PC-3 (cell line): Measurements from ENCODE around the gene FHAD1.

ENCODE experiments used
- EZH2 ChIP-seq: fragments of 300-600 bp; sonication (generic); IDR thresholded peaks from one replicate; pipeline ENCODE4 v1.6.1; 2017; ENCODE audit warnings: antibody characterized with exemption, mild to moderate bottlenecking, low read length; ENCODE audit not compliant: unreplicated experiment
- EZH2phosphoT487 ChIP-seq: fragments of 300-600 bp; sonication (generic); IDR thresholded peaks from 2 replicates; pipeline ENCODE4 v1.6.1; 2018; ENCODE audit warnings: mild to moderate bottlenecking, antibody characterized with exemption, low read length, borderline replicate concordance
- TF ChIP-seq, protein P1 (sequence below): fragments of 300-600 bp; sonication (generic); conservative IDR thresholded peaks from 2 replicates; pipeline ENCODE4 v1.5.1; 2017; ENCODE audit warnings: antibody characterized with exemption, low read depth, mild to moderate bottlenecking, low read length

DNA sequence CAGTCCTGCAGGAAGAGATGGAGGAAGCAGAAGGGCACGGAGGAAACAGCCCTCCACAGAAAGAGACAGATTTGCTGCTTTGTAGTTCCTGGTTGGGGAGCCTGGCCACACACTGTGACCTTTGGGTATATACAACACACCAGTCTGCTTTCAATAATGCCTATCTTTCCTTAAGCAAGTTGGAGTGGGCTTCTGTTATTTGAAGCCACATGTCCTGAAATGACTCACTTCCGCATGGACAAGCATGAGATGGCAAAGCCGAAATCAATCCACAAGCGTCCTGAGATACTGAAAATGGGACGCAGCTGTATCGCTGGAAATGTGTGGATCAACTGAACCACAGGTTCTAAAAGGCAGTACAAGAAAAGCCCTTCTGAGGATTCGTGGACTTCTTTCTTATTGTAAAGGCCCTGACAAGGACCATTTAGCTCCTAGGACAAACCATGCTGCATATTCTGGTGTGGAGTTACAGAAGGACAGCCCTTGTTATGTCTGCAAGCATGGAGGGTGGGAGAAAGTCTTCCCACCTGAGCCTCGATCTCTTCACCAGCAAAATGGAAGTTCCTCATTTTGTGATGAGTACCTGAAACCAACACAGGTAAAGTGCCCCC lies 22.7 kb upstream of the FHAD1 start:
- TF ChIP-seq, protein P1, sequence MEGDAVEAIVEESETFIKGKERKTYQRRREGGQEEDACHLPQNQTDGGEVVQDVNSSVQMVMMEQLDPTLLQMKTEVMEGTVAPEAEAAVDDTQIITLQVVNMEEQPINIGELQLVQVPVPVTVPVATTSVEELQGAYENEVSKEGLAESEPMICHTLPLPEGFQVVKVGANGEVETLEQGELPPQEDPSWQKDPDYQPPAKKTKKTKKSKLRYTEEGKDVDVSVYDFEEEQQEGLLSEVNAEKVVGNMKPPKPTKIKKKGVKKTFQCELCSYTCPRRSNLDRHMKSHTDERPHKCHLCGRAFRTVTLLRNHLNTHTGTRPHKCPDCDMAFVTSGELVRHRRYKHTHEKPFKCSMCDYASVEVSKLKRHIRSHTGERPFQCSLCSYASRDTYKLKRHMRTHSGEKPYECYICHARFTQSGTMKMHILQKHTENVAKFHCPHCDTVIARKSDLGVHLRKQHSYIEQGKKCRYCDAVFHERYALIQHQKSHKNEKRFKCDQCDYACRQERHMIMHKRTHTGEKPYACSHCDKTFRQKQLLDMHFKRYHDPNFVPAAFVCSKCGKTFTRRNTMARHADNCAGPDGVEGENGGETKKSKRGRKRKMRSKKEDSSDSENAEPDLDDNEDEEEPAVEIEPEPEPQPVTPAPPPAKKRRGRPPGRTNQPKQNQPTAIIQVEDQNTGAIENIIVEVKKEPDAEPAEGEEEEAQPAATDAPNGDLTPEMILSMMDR = no peak
- TF ChIP-seq EZH2 (no peak), EZH2phosphoT487 (no peak)
